Activated CD8-positive, alpha-beta memory T cell treated with anti-CD3 and anti-CD28 coated beads for 36 hours (primary cell): ENCODE results near the gene CSTF3. TPM values are rescaled to one million over a fixed set of nuclear protein-coding genes. Genes with fewer than 3 reads are reported as not detected.
"Not testable (repeated sequence)": the region's sequence is repeated elsewhere in the genome, so short reads cannot be mapped to it uniquely, and the experiment has no call there.

Source experiments
- CTCF ChIA-PET: fragments of 350-600 bp; sonication (Branson Sonifier 250); formaldehyde crosslinking; loops from one replicate; lab custom pipeline; 2021; ENCODE audit warnings: antibody characterized with exemption; lab: Charles Lee
- POLR2A ChIA-PET: fragments of 350-600 bp; sonication (Branson Sonifier 250); formaldehyde crosslinking; loops from one replicate; lab custom pipeline; 2021; ENCODE audit warnings: antibody characterized with exemption; lab: Charles Lee
- total RNA-seq, 2 experiments: library from RNA; stranded (reverse); gene quantifications; one replicate each; pipeline ENCODE4 v1.2.3, GENCODE V29; 2021

CSTF3 gene
- total RNA-seq, 2 experiments from 2014 or later, result 33.7 to 40.2 TPM

DNA sequence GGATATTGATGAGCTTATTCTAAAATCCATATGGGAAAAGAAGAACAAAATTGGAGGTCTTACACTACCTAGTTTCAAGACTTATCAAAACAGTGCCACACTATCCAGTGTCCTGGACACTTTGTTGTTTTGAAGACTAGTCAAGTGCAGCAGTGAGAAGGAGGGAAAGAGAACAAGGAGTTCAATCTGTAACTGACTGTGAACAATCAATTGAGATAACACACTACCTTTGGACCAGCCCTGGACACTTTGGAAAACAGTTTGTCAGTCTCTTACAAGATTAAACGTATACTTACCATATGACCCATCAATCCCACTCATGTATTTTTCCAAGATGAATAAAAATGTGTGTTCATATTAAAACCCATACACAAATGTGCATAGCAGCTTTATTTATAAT lies 10.0 kb upstream of the CSTF3 start:
- ChIA-PET POLR2A (no interaction called here), CTCF (no interaction called here)

DNA sequence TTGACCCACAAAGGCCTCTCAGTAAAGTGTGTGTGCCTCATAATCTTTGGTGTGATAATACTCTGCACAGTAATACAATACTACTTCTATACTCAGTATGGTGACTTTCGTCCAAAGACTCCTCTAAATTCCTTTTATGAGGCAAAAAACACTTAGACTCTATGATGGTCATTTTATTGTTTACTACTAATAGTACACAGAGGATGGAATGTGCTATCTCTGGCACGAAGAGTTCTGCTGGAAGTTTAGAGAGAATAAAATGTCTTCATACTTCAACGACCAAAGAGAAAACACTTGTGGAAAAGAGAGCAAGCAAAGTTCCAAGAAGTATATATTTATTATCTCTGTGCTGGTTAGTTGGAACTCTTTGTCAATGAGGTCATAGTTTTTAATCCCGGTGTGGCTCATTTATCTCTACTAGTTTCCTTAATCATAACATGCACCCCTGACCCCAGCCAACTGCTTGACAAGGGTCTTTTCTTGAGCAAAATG lies 7.5 kb upstream of the CSTF3 start:
- CTCF ChIA-PET, result no interaction called here

DNA sequence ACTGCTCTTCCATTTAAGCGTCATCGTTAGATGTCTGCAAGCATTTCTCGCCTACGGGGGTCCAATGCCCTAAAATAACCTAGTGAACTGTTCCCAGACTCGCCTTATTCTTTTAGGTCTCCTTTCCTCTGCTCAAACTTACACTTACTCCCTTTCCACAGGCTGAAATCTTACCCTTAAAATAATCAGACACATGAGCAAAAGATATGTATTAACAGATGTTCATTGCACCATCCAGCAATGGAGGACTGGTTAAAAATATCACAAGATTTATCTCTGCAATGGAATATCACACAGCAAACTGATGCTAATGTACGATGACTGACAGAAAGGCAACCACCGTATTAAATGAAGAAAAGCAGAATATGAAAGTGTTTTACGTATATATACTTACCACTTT lies 1.6 kb upstream of the CSTF3 start:
- CTCF ChIA-PET, result no interaction called here
- POLR2A ChIA-PET, result no interaction called here

More for the DNA sequence above, 7.5 kb upstream of the CSTF3 start:
- POLR2A ChIA-PET, result interaction anchor here (0.7 kb wide), 1 partner anchor 234 kb away, joined by 3 read pairs; no protein-coding TSS in a partner anchor

GRCh38 chr11:33160587-33160986 lies 693 bp downstream of the CSTF3 start:
- ChIA-PET CTCF (no interaction called here), POLR2A (interaction anchor here (0.7 kb wide), 1 partner anchor 98 kb away, joined by 3 read pairs; no protein-coding TSS in a partner anchor)

DNA sequence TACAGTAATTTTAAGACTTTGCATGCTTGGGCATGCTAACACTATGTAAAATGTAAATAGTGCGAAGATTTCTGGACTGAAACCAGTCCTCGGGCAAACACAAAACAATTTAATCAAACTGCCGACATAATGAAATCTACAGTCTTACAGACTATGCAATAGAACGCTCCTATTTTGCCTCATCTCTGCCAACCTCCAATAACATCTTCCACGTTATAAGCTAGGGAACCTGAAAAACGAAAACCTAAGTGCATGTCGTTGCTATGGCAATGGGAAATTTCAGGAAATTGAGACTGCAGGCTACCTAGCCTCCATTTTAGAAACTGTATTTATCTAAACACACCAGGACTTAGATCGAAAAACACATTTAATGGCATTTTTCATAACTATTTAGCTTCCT lies 1.1 kb downstream of the CSTF3 start:
- ChIA-PET POLR2A (interaction anchor here (0.7 kb wide), 1 partner anchor 99 kb away, joined by 3 read pairs; no protein-coding TSS in a partner anchor), CTCF (no interaction called here)

DNA sequence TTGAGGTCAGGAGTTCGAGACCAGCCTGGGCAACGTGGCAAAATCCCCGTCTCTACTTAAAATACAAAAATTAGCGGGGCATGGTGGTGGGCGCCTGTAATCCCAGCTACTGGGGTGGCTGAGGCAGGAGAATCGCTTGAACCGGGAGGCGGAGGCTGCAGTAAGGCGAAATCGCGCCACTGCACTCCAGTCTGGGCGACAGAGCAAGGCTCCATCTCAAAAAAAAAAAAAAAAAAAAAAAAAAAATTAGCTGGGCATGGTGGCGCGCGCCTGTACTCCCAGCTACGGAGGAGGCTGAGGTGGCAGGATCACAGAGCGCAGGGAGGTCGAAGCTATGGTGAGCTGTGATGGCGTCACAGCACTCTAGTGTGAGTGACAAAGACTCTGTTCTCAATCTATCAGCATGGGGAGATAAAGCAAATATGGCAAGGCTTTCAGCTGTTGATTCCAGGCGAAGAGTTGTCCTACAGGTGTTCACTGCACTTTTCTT lies 1.9 kb downstream of the CSTF3 start:
- CTCF ChIA-PET, POLR2A ChIA-PET: not testable (repeated sequence)

- POLR2A ChIA-PET, result no interaction called here
- CTCF ChIA-PET, result no interaction called here
These were observed 2.5 kb downstream of the CSTF3 start for GRCh38 chr11:33158596-33159275.

- POLR2A ChIA-PET, result no interaction called here
These were observed 3.9 kb downstream of the CSTF3 start for GRCh38 chr11:33157103-33158027.

GRCh38 chr11:33151399-33151798 lies 9.9 kb downstream of the CSTF3 start:
- ChIA-PET CTCF (no interaction called here), POLR2A (no interaction called here)

More at GRCh38 chr11:33157103-33158027, 3.9 kb downstream of the CSTF3 start:
- CTCF ChIA-PET, result no interaction called here

GRCh38 chr11:33147559-33147958 lies 13.7 kb downstream of the CSTF3 start:
- CTCF ChIA-PET, result no interaction called here
- POLR2A ChIA-PET, result no interaction called here

DNA sequence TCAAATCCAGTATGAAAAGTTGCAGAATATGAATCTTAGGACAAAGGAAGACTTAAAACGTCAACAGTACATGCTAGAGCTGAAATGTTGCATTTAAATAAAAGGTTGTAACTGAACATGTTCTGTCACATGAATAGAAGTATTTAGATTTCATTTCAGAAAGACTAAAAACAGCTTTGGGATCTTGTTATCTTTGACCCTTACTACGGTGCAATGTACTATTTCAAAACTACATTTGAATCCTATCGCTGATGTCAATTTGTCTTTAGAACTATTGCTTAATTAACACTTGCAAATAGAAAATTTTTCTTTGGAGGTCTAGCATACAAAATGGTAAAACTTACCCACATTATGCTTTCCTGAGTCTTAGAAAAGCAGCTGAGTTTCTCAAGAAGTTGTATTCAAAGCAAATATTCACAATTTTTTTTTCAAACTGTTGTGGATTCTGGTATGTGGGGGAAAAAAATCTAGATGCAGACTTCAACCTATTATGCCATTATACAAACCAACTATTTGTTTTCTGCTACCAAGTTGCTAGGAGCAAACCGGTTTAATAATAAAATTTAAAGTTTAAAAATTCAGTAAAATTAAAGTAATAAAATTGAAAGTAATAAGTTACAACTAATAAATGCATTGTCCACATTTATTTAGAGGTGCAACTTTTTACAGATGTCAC lies 25.4 kb downstream of the CSTF3 start:
- ChIA-PET CTCF (no interaction called here), POLR2A (no interaction called here)

DNA sequence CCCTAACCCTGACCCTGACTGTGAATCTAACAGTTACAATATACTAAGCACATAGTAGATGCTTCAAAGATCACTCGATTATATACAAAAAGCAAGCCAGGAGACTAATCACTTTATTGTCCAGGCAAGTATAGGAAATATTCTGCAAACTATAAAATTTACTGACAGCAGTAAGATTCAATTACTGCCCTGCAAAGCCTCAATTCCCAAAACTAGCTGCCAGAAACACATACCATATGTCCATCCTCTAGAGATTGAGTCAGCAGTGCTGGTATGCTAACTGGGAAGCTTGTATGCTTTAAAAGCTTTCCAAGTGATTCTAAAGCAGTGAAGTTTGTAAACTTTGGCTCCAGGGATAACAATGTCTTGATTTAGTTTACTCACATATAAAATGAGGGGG lies 26.1 kb downstream of the CSTF3 start:
- POLR2A ChIA-PET, result no interaction called here
- CTCF ChIA-PET, result no interaction called here

GRCh38 chr11:33134276-33134675 lies 27.0 kb downstream of the CSTF3 start:
- CTCF ChIA-PET, result no interaction called here
- POLR2A ChIA-PET, result interaction anchor here (0.6 kb wide), 1 partner anchor 759 kb away, joined by 3 read pairs; no protein-coding TSS in a partner anchor

- POLR2A ChIA-PET, result interaction anchor here (0.6 kb wide), 1 partner anchor 758 kb away, joined by 3 read pairs; no protein-coding TSS in a partner anchor
- CTCF ChIA-PET, result no interaction called here
These were observed 27.5 kb downstream of the CSTF3 start for GRCh38 chr11:33133761-33134160.

DNA sequence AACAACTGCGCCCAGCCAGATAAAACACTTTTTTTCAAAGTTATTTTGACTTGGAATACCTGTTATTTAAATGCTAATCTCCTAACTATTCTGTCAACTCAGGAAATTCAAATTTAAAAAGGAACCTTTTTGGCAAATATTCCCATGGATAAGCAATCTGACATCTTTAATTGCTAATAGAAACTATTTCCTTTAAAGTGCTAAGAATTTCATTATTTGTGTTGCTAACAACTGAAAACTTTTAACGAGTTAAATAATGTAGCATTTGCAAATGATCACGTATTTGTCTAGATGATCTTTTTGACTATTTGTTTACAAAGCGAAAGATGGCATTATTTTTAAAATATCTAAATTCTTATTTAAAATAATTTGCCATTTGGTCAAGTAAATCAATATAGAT lies 28.8 kb downstream of the CSTF3 start:
- POLR2A ChIA-PET, result interaction anchor here (0.6 kb wide), 1 partner anchor 78 kb away, joined by 3 read pairs; no protein-coding TSS in a partner anchor

GRCh38 chr11:33128739-33129138 lies 32.5 kb downstream of the CSTF3 start:
- POLR2A ChIA-PET, result no interaction called here
- CTCF ChIA-PET, result no interaction called here

More for the DNA sequence above, 28.8 kb downstream of the CSTF3 start:
- CTCF ChIA-PET, result no interaction called here

DNA sequence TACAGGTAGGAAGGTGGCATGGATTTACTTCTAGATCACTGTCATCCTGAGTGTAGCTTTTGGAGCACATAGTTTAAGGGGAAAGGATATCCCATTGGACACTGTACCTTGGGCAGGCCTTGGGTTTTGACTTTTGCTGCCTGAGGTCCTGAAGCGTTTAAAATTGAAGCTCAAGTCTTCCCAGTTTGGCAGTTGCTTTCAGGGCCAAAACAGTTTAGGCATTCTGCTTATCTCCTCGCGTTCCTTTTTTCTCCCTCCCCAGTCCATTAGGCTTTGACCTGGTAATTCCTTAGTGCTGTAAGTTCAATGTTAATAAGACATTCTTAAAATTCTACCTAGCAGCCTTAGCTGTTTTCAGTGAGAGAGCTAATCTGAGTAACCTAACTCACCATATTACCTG lies 35.7 kb downstream of the CSTF3 start:
- ChIA-PET CTCF (no interaction called here), POLR2A (no interaction called here)

DNA sequence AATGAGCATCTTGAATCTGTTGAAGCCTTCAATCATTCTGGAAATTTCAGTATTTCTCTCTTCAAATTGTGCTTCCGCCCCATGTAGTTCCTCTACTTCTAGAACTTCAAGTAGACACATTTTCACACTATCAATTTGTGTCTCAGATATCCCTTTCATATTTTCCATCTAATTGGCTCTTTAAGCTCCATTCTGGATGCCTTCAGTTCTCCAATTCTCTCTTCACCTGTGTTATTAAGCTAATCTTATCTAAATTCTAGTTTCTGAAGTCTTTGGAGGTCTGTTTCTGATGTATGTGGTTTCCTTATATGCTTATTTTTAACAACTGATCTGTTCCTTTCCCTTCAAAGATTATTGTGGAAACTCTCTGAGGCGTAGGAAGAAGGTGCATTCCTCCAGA lies 36.3 kb downstream of the CSTF3 start:
- POLR2A ChIA-PET, result no interaction called here
- CTCF ChIA-PET, result no interaction called here

DNA sequence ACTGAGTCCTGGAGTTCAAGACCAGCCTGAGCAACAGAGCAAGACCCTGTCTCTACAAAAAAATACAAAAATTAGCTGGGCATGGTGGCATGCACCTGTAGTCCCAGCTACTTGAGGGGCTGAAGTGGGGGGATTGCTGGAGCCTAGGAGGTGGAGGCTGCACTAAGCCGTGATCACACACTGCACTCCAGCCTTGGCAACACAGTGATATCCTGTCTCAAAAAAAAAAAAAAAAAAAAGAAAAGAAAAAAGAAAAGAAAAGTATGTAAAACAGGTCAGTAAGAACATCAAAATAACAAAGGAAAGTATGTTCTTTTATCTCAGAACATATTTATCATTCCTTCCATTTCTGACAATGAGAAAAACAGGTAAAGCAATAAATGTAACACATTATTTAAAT lies 38.6 kb downstream of the CSTF3 start:
- POLR2A ChIA-PET, CTCF ChIA-PET: not testable (repeated sequence)
